ENCODE data around the gene ADNP.

GRCh38 chr20:50873585-50873984 is 57.7 kb downstream of the ADNP start:
- no peak for TF ChIP-seq EZH2 (IDR thresholded peaks at IDR 0.05)
- no peak for TF ChIP-seq POLR2AphosphoS5 (IDR thresholded peaks at IDR 0.05; ENCODE audit: borderline replicate concordance, low read depth, low read length)
